Measurements from ENCODE around the gene OR10A2.

Gene OR10A2

DNA sequence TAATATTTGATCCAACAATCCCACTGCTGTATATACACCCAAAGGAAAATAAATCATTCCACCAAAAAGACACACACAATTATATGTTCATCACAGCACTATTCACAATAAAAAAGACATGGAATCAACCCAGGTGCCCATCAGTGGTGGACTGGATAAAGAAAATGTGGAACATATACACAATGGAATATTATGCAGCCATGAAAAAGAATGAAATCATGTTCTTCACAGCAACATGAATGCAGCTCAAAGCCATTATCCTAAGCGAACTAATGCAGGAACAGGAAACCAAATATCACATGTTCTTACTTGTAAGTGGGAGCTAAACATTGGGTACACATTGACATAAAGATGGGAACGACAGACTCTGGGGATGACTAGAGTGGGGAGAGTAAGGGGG is 56.8 kb downstream of the OR10A2 start:
- no peak overlapping the region for H3K4me3 ChIP-seq (ENCODE audit: low read depth, low read length)
- DNase-seq (ENCODE audit: low read depth) = no peak
- TF ChIP-seq, protein P1, sequence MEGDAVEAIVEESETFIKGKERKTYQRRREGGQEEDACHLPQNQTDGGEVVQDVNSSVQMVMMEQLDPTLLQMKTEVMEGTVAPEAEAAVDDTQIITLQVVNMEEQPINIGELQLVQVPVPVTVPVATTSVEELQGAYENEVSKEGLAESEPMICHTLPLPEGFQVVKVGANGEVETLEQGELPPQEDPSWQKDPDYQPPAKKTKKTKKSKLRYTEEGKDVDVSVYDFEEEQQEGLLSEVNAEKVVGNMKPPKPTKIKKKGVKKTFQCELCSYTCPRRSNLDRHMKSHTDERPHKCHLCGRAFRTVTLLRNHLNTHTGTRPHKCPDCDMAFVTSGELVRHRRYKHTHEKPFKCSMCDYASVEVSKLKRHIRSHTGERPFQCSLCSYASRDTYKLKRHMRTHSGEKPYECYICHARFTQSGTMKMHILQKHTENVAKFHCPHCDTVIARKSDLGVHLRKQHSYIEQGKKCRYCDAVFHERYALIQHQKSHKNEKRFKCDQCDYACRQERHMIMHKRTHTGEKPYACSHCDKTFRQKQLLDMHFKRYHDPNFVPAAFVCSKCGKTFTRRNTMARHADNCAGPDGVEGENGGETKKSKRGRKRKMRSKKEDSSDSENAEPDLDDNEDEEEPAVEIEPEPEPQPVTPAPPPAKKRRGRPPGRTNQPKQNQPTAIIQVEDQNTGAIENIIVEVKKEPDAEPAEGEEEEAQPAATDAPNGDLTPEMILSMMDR (IDR thresholded peaks at IDR 0.05; ENCODE audit: low read depth, low read length, missing control alignments) = no peak
- in situ Hi-C loops (cut with HindIII; ENCODE audit: low sequenced_read_pairs) = no loop called here

DNA sequence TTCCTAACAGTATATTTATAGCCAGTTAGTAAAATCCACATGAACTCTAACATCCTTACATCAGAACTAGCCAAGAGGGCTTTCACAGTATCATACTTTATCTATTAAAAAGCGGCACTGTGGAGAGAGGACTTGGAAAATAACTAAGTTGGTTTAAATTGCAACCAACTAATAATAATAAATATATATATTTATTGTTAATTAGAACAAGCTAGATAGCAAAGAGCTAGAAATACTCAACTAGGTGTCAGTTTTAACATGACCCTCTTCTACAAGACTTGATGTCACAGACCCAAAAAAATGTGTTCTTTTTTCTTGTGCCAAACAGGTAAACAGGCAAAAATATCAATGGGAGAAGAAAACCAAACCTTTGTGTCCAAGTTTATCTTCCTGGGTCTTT is 57.8 kb downstream of the OR10A2 start, which contains the start of gene OR2D3:
OR2D3 (plus strand) TSS at position 301 of the 400 bp plus-strand sequence; CDS start at position 301, 0 bp downstream.
- TF ChIP-seq, protein P1 (IDR thresholded peaks at IDR 0.05; ENCODE audit: low read depth, low read length, missing control alignments) = no peak
- no peak for DNase-seq (ENCODE audit: low read depth)
- H3K4me3 ChIP-seq (ENCODE audit: low read depth, low read length) = no peak within 1 kb of the TSS
- in situ Hi-C loops (cut with HindIII; ENCODE audit: low sequenced_read_pairs) = no loop called here

Data from astrocyte of the cerebellum (primary cell).